Measurements from ENCODE around the gene ZNF492. TPM values are rescaled to one million over a fixed set of nuclear protein-coding genes. Genes with fewer than 3 reads are reported as not detected.
"Not testable (repeated sequence)": the region's sequence is repeated elsewhere in the genome, so short reads cannot be mapped to it uniquely, and the experiment has no call there.

ZNF492 gene
- total RNA-seq, 1 donor from 2014 or later, result 4.4 TPM

DNA sequence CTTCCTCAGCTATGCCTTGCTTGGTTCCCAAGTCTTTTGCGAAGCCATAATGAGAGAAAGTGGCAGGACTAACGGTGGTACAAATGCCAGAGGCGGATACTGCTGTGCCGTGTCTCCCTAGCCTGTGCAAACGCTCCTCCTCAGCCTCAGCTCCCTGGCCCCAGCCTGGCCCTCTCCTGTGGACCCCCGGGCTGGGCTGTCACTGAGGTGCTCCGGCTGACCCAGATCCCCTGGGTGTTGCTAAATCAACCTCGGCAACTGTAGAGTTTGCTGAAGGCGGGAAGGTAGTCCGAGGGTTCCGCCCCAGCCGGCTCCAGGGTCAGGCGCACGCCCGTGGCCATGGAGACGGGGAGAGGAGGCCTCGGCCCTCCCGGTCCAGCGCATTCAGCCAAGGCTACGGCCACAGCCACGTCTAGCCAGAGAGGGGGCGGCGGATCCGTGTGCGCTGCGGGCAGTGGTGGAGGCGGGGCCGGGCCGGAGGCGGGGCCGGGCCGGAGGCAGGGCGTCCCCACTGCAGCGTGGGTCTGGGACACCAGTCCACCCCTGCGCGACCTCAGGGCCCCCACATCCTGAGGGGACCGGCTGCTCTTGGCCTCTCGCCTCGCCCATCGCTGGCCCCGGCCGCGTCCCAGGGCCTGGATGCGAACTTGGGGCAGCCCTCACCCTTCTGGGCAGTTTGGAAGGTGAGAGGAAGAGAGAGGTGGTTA lies 16.4 kb upstream of the ZNF492 start:
- no peak for DNase-seq

- DNase-seq, result peak; percentile 12
Measured at GRCh38 chr19:22619371-22619770, 14.8 kb upstream of the ZNF492 start.

- no peak for DNase-seq
Measured at GRCh38 chr19:22619932-22620331, 14.2 kb upstream of the ZNF492 start.

GRCh38 chr19:22620401-22620800 lies 13.7 kb upstream of the ZNF492 start:
- no peak for DNase-seq

- DNase-seq, result no peak
Measured at GRCh38 chr19:22620912-22621311, 13.2 kb upstream of the ZNF492 start.

- DNase-seq, result no peak
Measured at GRCh38 chr19:22622020-22622419, 12.1 kb upstream of the ZNF492 start.

GRCh38 chr19:22622901-22623840 lies 11.0 kb upstream of the ZNF492 start:
- DNase-seq, result peak; percentile 1

DNA sequence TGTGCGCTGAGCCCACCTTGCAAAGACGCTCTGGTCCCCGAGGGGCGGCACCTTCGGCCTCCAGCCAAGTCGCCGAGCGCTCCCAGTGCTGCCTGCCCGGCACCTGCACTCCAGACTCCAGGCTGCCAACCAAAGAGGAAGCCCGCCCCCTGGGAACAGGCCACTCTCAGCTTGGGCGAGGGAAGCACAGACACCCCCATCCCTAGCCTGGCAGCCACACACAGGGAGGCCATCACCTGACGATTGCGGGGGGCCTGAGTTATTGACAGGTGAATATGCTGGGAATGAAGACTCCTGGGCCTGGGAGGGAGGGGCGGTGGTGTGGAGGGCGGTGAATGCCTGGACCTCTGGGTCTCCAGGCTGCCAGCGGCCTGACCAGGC lies 10.3 kb upstream of the ZNF492 start:
- no peak for DNase-seq

DNA sequence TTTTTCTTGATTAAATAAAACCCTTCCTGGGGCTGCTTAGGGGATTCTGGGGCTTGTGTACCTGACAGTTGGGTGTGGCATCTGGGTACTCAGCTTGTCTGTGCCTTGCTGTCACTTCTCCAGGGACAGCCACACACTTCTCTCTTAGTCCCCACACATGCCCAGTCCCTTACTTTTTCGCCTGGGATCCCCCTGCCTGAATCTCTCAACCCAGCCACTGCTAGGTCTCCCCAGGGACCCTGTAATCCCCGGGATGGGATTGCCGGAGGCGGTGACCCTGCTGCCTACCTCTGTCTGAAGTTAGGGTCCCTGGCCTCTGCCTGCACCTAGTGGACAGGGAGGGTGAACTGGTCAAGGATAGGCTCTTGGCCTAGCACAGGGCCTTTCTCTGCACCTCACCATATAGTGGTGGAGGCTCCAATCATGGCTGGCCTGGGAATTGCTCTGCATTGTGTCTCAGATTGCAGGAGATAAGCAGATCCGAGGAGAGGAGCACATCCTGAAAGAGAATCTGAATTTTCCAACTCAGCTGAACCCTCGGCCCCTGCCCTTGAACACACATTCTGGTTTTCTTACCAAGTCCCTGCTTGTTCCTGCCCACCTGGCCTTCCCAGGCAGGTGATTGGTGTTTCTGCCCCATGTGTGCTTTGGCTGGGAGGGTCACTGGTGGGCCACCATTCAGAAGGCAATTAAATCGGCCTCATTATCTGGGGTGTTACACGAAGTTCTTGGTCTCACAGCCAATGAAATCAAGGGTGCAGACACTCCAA lies 8.7 kb upstream of the ZNF492 start:
- no peak for DNase-seq

GRCh38 chr19:22627526-22627925 lies 6.6 kb upstream of the ZNF492 start:
- DNase-seq, result no peak

- DNase-seq, result no peak
Measured at GRCh38 chr19:22628401-22628800, 5.7 kb upstream of the ZNF492 start.

DNA sequence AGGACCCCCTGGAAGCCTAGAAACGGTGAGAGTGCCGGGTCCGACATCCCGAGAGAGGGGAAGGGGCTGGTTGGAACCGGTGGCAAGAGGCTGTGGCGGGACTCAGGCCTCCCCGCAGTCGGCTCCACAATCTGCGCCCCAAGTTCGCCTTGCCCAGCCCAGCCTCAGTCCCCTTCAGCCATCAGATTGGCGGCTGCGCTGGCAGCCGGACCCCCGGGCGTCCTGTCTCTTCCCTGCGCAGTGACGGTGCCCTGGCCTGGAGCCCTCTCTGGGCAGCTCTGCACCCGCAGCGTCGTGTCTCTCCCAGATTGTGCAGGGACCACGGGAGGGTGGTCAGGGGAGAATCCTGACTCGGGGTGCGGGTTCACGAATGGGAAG lies 315 bp downstream of the ZNF492 start:
- DNase-seq, result no peak

- DNase-seq, result not testable (repeated sequence)
Measured at GRCh38 chr19:22685493-22685892, 51.4 kb downstream of the ZNF492 start.

- DNase-seq, result not testable (repeated sequence)
Measured at GRCh38 chr19:22702661-22703060, 68.5 kb downstream of the ZNF492 start.

GRCh38 chr19:22703096-22703495 lies 69.0 kb downstream of the ZNF492 start:
- not testable (repeated sequence) for DNase-seq

DNA sequence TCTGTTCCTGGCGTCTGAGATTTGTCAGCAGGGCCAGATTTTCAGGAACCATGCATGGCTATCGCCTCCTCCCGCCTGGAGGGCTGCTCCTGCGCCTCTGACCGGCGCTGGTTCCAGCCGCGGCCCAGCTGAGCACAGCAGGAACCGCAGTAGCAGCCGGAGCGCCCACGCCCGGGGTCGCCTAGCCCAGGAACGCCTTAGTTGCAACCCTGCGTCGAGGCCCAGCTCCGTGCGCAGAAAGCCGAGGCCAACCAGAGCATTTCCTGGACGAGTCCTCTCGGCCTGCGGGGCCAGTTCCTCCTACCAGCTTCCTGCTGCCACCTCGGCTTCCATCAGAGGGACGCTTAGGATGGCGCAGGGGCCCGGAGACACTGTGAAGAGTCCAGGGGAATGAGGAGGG lies 74.9 kb downstream of the ZNF492 start:
- DNase-seq, result no peak

Small RNA genes lying within 50 kb of the gene (small RNA-seq; reads per million reads assigned to genes)
- gene AC011467.2, result not detected

Other genes with a start within 250 kb of the ZNF492 start
- 0.31 TPM for gene ZNF98, start 212.0 kb upstream of the ZNF492 start, total RNA-seq
- gene ZNF99, start 149.8 kb downstream of the ZNF492 start, total RNA-seq, result 0.16 TPM
- not detected for gene ZNF723, start 198.0 kb downstream of the ZNF492 start, total RNA-seq

Data from occipital lobe (tissue), 3 donors.